ENCODE data around the gene IDE. TPM values are rescaled to one million over a fixed set of nuclear protein-coding genes. Genes with fewer than 3 reads are reported as not detected.

The IDE gene
- total RNA-seq, result 47.2 and 50.6 TPM in 2 replicates

DNA sequence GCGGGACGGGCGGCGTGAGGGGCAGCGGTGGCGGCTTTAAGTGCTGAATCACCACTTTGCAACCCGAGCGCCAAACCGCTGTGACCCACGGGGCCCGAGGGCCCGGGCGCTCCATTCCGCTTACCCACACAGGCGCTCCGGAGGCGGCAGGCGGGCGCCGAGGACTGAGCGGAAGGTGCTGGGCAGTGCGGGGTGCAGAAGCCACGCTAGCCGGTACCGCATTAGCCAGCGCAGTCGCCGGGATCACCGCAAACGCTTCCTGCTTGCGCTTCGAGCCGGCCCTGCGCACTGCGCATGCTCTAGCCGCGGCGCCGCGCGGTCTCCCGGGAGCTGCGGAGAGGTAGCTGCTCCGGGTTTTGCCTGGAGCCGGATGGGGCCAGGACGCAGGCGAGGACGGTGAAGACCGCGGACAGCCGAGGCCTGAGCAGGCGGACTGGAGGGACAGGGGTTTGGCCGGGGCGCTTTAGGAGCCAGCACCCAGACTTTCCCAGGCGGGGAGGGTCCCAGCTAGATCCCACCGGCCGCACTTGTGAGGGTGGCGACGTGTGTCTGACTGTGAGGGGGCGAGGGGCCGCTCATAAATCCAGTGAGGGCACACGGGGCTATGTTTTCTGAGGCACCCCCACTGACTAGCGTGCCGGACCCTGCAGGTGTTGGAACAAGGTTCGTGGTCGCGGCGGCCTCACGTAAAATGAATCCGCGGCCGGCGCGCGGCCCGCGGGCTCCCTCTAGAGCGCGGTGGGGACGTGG lies at the start of gene IDE:
Gene IDE, minus strand, starts transcription at position 296 of the 750 bp plus-strand sequence. Its CDS starts 74 bp downstream, at position 222.

DNA sequence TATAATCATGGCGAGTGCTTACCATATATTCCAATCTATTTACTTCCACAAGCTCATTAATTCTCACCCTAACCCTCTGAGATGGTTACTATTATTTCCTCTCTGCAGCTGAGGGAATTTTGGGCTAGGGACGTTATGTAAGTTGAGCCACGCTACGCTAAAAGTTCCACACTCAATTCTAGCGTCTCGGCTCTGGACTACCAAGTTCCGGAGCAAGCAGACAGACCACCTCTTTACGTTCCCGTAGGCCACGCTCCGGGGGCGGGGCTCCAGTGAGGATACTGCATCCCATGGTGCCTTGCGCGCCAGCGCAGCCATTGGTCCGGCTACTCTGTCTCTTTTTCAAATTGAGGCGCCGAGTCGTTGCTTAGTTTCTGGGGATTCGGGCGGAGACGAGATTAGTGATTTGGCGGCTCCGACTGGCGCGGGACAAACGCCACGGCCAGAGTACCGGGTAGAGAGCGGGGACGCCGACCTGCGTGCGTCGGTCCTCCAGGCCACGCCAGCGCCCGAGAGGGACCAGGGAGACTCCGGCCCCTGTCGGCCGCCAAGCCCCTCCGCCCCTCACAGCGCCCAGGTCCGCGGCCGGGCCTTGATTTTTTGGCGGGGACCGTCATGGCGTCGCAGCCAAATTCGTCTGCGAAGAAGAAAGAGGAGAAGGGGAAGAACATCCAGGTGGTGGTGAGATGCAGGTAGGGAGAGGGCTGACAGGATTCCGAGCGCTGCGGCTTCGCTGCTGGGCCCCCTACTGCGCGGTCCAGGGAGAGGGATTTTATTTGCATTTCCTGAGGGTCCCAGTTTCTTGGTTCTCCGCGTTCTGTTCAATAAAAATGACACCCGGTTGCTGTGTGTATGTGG lies 19.1 kb upstream of the IDE start, which contains the start of gene KIF11:
Gene KIF11, plus strand, starts transcription at position 370 of the 858 bp plus-strand sequence. Its CDS starts 246 bp downstream, at position 616.

Other genes with a start within 250 kb of the IDE start
- gene KIF11, start 19.0 kb upstream of the IDE start, total RNA-seq, result 18.4 and 26.5 TPM in 2 replicates
- gene HHEX, start 115.9 kb upstream of the IDE start, total RNA-seq, result 0.86 and 1.2 TPM in 2 replicates